Neural cell (in vitro differentiated cells): Measurements from ENCODE around the gene STAT6. TPM values are rescaled to one million over a fixed set of nuclear protein-coding genes. Genes with fewer than 3 reads are reported as not detected.

Experiments used
- H2AFZ ChIP-seq: fragments of 200-600, 300-800 bp; sonication (generic), shearing (Covaris generic); 2 replicates; pipeline ENCODE4 v1.6.0; 2014; ENCODE audit warnings: low read depth, mild to moderate bottlenecking, antibody characterized with exemption, low read length, moderate library complexity
- H3F3A ChIP-seq: fragments of 200-600 bp; shearing (Covaris generic); 2 replicates; pipeline ENCODE4 v1.6.1; 2016; ENCODE audit warnings: mild to moderate bottlenecking, moderate library complexity, mixed read lengths, antibody characterized with exemption, low read length; ENCODE audit not compliant: insufficient read depth, poor library complexity, severe bottlenecking
- H3K27ac ChIP-seq: fragments of 200-600, 300-800 bp; sonication (generic), shearing (Covaris generic); 2 replicates; pipeline ENCODE4 v1.5.1; 2014; ENCODE audit warnings: mild to moderate bottlenecking, low read length, moderate library complexity
- H3K27me3 ChIP-seq: fragments of 300-800, 200-600 bp; sonication (generic), shearing (Covaris generic); 2 replicates; pipeline ENCODE4 v1.6.0; 2014; ENCODE audit warnings: mild to moderate bottlenecking, low read depth, low read length, moderate library complexity; ENCODE audit not compliant: insufficient read depth
- H3K36me3 ChIP-seq: fragments of 300-800, 200-600 bp; sonication (generic), shearing (Covaris generic); 2 replicates; pipeline ENCODE4 v1.5.1; 2014; ENCODE audit warnings: mild to moderate bottlenecking, antibody characterized with exemption, low read length, moderate library complexity; ENCODE audit not compliant: insufficient read depth
- H3K4me2 ChIP-seq: fragments of 300-800, 200-600 bp; sonication (generic), shearing (Covaris generic); 2 replicates; pipeline ENCODE4 v1.6.0; 2014; ENCODE audit warnings: mild to moderate bottlenecking, low read length
- H3K4me3 ChIP-seq: fragments of 300-800, 200-600 bp; sonication (generic), shearing (Covaris generic); 2 replicates; pipeline ENCODE4 v1.5.1; 2014; ENCODE audit warnings: mild to moderate bottlenecking, low read length, moderate library complexity
- H3K79me2 ChIP-seq: fragments of 200-600 bp; shearing (Covaris generic); replicated peaks from 2 replicates; pipeline ENCODE4 v1.6.0; 2014; ENCODE audit warnings: mild to moderate bottlenecking, low read length, moderate library complexity; ENCODE audit not compliant: insufficient read depth
- H3K9ac ChIP-seq: fragments of 300-800, 200-600 bp; sonication (generic), shearing (Covaris generic); 2 replicates; pipeline ENCODE4 v1.6.1; 2016; ENCODE audit warnings: mild to moderate bottlenecking, low read length, mixed read lengths
- H3K9me2 ChIP-seq: fragments of 200-600 bp; shearing (Covaris generic); 2 replicates; pipeline ENCODE4 v1.6.1; 2016; ENCODE audit warnings: mild to moderate bottlenecking, low read length, mixed read lengths; ENCODE audit not compliant: insufficient read depth
- H3K9me3 ChIP-seq: fragments of 200-600, 300-800 bp; sonication (generic), shearing (Covaris generic); 2 replicates; pipeline ENCODE4 v1.6.1; 2016; ENCODE audit warnings: mild to moderate bottlenecking, mixed run types, low read length, moderate library complexity, mixed read lengths
- H4K20me1 ChIP-seq: fragments of 200-600 bp; shearing (Covaris generic); 2 replicates; pipeline ENCODE4 v1.6.1; 2016; ENCODE audit warnings: mild to moderate bottlenecking, mixed run types; ENCODE audit not compliant: insufficient read depth
- CTCF ChIP-seq: fragments of 450-650 bp; IDR thresholded peaks from 2 replicates; pipeline ENCODE4 v1.5.1; 2014; ENCODE audit warnings: antibody characterized with exemption, mild to moderate bottlenecking, moderate library complexity; ENCODE audit not compliant: poor library complexity, severe bottlenecking
- EP300 ChIP-seq: fragments of 450-650 bp; conservative IDR thresholded peaks from 2 replicates; pipeline ENCODE4 v1.6.1; 2014; ENCODE audit warnings: antibody characterized with exemption, mild to moderate bottlenecking, moderate library complexity; ENCODE audit not compliant: poor library complexity, severe bottlenecking
- EZH2 ChIP-seq: fragments of 200-600, 300-800 bp; shearing (Covaris generic), sonication (generic); IDR thresholded peaks from 2 replicates; pipeline ENCODE4 v1.6.1; 2014; ENCODE audit warnings: antibody characterized with exemption, low read length, borderline replicate concordance, mild to moderate bottlenecking; ENCODE audit not compliant: insufficient read depth, poor library complexity, severe bottlenecking
- MXI1 ChIP-seq: fragments of 450-650 bp; conservative IDR thresholded peaks from 2 replicates; pipeline ENCODE4 v1.6.1; 2014; ENCODE audit warnings: antibody characterized with exemption, mild to moderate bottlenecking; ENCODE audit not compliant: poor library complexity, severe bottlenecking
- POLR2AphosphoS5 ChIP-seq: IDR thresholded peaks from 2 replicates; pipeline ENCODE4 v1.6.1; 2012
- RAD21 ChIP-seq: fragments of 450-650 bp; conservative IDR thresholded peaks from 2 replicates; pipeline ENCODE4 v1.6.1; 2014; ENCODE audit warnings: antibody characterized with exemption, mild to moderate bottlenecking, moderate library complexity
- REST ChIP-seq: IDR thresholded peaks from 2 replicates; pipeline ENCODE4 v1.6.1; 2012; ENCODE audit warnings: borderline replicate concordance
- SMC3 ChIP-seq: fragments of 450-650 bp; conservative IDR thresholded peaks from 2 replicates; pipeline ENCODE4 v1.6.1; 2014; ENCODE audit warnings: antibody characterized with exemption, mild to moderate bottlenecking, moderate library complexity; ENCODE audit not compliant: poor library complexity
- TAF1 ChIP-seq: IDR thresholded peaks from 2 replicates; pipeline ENCODE4 v1.6.1; 2012; ENCODE audit warnings: low read depth
- polyA plus RNA-seq: library from polyadenylated mRNA; depleted of rRNA; stranded (reverse); fragments of >200 nt; gene quantifications from 2 replicates; pipeline ENCODE4 v1.2.3, GENCODE V29; 2014

Gene STAT6
- polyA plus RNA-seq, 1 donor from 2014 or later = not detected

GRCh38 chr12:57145460-57146059 lies 34.4 kb upstream of the STAT6 start:
- no peak overlapping the region for H3K4me3 ChIP-seq
- no peaks in the 10 kb centered on the region for H3K79me2 ChIP-seq
- no peaks in the 10 kb centered on the region for H4K20me1 ChIP-seq

GRCh38 chr12:57143454-57143853 lies 32.3 kb upstream of the STAT6 start:
- H3K79me2 ChIP-seq = no peaks in the 10 kb centered on the region
- H3K9me2 ChIP-seq = no peaks in the 10 kb centered on the region
- no peaks in the 10 kb centered on the region for H3K27me3 ChIP-seq
- no peak overlapping the region for H3K4me3 ChIP-seq
- no peaks in the 10 kb centered on the region for H4K20me1 ChIP-seq
- H3F3A ChIP-seq = no peaks in the 10 kb centered on the region
- no peak overlapping the region for H3K4me2 ChIP-seq
- no peak overlapping the region for H3K9ac ChIP-seq
- H3K36me3 ChIP-seq = peaks cover 32% of the 10 kb centered on the region
- no peak overlapping the region for H2AFZ ChIP-seq
- H3K9me3 ChIP-seq = no peaks in the 10 kb centered on the region
- H3K27ac ChIP-seq = no peak overlapping the region
- TF ChIP-seq REST (no peak), TAF1 (no peak), RAD21 (no peak), CTCF (no peak), EP300 (no peak), EZH2 (no peak)

More at GRCh38 chr12:57145460-57146059, 34.4 kb upstream of the STAT6 start:
- H3K9me2 ChIP-seq = no peaks in the 10 kb centered on the region
- H3K27ac ChIP-seq = no peak overlapping the region
- no peak overlapping the region for H3K4me2 ChIP-seq
- no peak for TF ChIP-seq EP300
- TF ChIP-seq SMC3 = no peak
- no peak for TF ChIP-seq CTCF
- no peak for TF ChIP-seq MXI1
- no peak for TF ChIP-seq REST
- no peak for TF ChIP-seq EZH2
- no peak for TF ChIP-seq POLR2AphosphoS5
- TF ChIP-seq RAD21 = no peak
- no peaks in the 10 kb centered on the region for H3F3A ChIP-seq
- no peak overlapping the region for H3K9ac ChIP-seq
- peaks cover 19% of the 10 kb centered on the region for H3K36me3 ChIP-seq
- H2AFZ ChIP-seq = no peak overlapping the region
- no peaks in the 10 kb centered on the region for H3K27me3 ChIP-seq
- no peaks in the 10 kb centered on the region for H3K9me3 ChIP-seq
